GM12878 (cell line): Measurements from ENCODE around the gene GLB1L2. TPM values are rescaled to one million over a fixed set of nuclear protein-coding genes. Genes with fewer than 3 reads are reported as not detected.

ENCODE experiments used
- ATAC-seq: fragments of 200-7000 bp; cut with Tn5 transposase; 3 replicates; pipeline ENCODE4 v1.9.1; 2020; ENCODE audit warnings: mild to moderate bottlenecking, moderate library complexity
- BruUV-seq: library from RNA; stranded (reverse); fragments of 400-500 nt; replicated peaks from 2 replicates; lab custom pipeline; 2021; lab: Mats Ljungman, UMichigan
- CTCF ChIA-PET: fragments of 300-600 bp; sonication (Branson Sonifier 250); formaldehyde crosslinking; extraction: SDS; loops from one replicate; lab custom pipeline; 2021; ENCODE audit warnings: inconsistent platforms; lab: Yijun Ruan, JAX
- POLR2A ChIA-PET: fragments of 350-600 bp; formaldehyde crosslinking; extraction: SDS; loops from one replicate; lab custom pipeline; 2021; ENCODE audit warnings: inconsistent platforms; lab: Charles Lee
- RAD21 ChIA-PET: fragments of 300-600 bp; sonication (Branson Sonifier 250); formaldehyde crosslinking; loops from one replicate; lab custom pipeline; 2023; ENCODE audit warnings: antibody characterized with exemption; ENCODE audit not compliant: unreplicated experiment; lab: Charles Lee
- SMC1A ChIA-PET: fragments of 300-600 bp; sonication (Branson Sonifier 250); formaldehyde crosslinking; loops from one replicate; lab custom pipeline; 2023; ENCODE audit not compliant: unreplicated experiment, uncharacterized antibody; lab: Charles Lee
- DNase-seq: peaks from one replicate; pipeline ENCODE4 v3.0.0-alpha.2; 2011; ENCODE audit warnings: low read depth, low spot score
- FAIRE-seq: peaks from 3 replicates; lab custom pipeline; 2011; peaks lifted over from hg19 to GRCh38; lab: Jason Lieb, UNC
- H2AFZ ChIP-seq: 2 replicates; pipeline ENCODE4 v1.6.0; 2011; ENCODE audit warnings: low read depth, low read length, control low read depth; ENCODE audit not compliant: control insufficient read depth
- H3K27ac ChIP-seq: 2 replicates; pipeline ENCODE4 v1.5.1; 2011; ENCODE audit warnings: control low read depth; ENCODE audit not compliant: control insufficient read depth, insufficient read depth
- H3K27me3 ChIP-seq, 2 experiments: replicated peaks in 1 of 2; 2 replicates each; pipeline versions ENCODE4 v1.6.0 to v1.6.1; 2011; ENCODE audit warnings: low read length in 1 of 2; ENCODE audit not compliant: control insufficient read depth in 2 of 2, insufficient read depth in 2 of 2
- H3K36me3 ChIP-seq, 2 experiments: 2 replicates each; pipeline ENCODE4 v1.5.1; 2011; ENCODE audit warnings: low read length in 1 of 2; ENCODE audit not compliant: control insufficient read depth in 2 of 2, insufficient read depth in 2 of 2
- H3K4me1 ChIP-seq: 2 replicates; pipeline ENCODE4 v1.6.1; 2011; ENCODE audit warnings: mild to moderate bottlenecking, low read length, moderate library complexity, mixed read lengths; ENCODE audit not compliant: control insufficient read depth, insufficient read depth
- H3K4me2 ChIP-seq: 2 replicates; pipeline ENCODE4 v1.6.0; 2011; ENCODE audit warnings: control low read depth; ENCODE audit not compliant: control insufficient read depth, insufficient read depth
- H3K4me3 ChIP-seq: fragments of 200-600 bp; sonication (generic); 2 replicates; pipeline ENCODE4 v1.5.1; 2016
- H3K79me2 ChIP-seq: 2 replicates; pipeline ENCODE4 v1.6.0; 2011; ENCODE audit warnings: low read length; ENCODE audit not compliant: control insufficient read depth, insufficient read depth
- H3K9ac ChIP-seq: 2 replicates; pipeline ENCODE4 v1.8.0; 2011; ENCODE audit warnings: low read length, control low read depth, mixed read lengths; ENCODE audit not compliant: control insufficient read depth, insufficient read depth
- H3K9me3 ChIP-seq: replicated peaks from 3 replicates; pipeline ENCODE4 v1.5.1; 2011; ENCODE audit warnings: mild to moderate bottlenecking, low read length; ENCODE audit not compliant: control insufficient read depth, insufficient read depth
- H4K20me1 ChIP-seq: 2 replicates; pipeline ENCODE4 v1.6.0; 2011; ENCODE audit not compliant: control insufficient read depth, insufficient read depth
- BACH1 ChIP-seq: fragments of 450-650 bp; IDR thresholded peaks from 2 replicates; pipeline ENCODE4 v1.6.1; 2017; ENCODE audit warnings: mild to moderate bottlenecking, borderline replicate concordance
- HDAC6 ChIP-seq: fragments of 200-600 bp; sonication (generic); IDR thresholded peaks from one replicate; pipeline ENCODE4 v1.8.0; 2017; ENCODE audit warnings: antibody characterized with exemption; ENCODE audit not compliant: unreplicated experiment
- IRF4 ChIP-seq: IDR thresholded peaks from 2 replicates; pipeline ENCODE4 v1.6.1; 2011; ENCODE audit warnings: low read depth, low read length
- KLF5 ChIP-seq: fragments of 450-650 bp; IDR thresholded peaks from 2 replicates; pipeline ENCODE4 v1.6.1; 2014; ENCODE audit warnings: mild to moderate bottlenecking; ENCODE audit not compliant: partially characterized antibody
- NFIC ChIP-seq: IDR thresholded peaks from 2 replicates; pipeline ENCODE4 v1.6.1; 2012; ENCODE audit warnings: low read depth, mild to moderate bottlenecking, inconsistent platforms, low read length, moderate library complexity
- NR2C1 ChIP-seq: fragments of 450-650 bp; IDR thresholded peaks from 2 replicates; pipeline ENCODE4 v1.6.1; 2017; ENCODE audit warnings: antibody characterized with exemption, mild to moderate bottlenecking, moderate library complexity
- NR2F1 ChIP-seq: fragments of 450-650 bp; conservative IDR thresholded peaks from 2 replicates; pipeline ENCODE4 v1.6.1; 2017; ENCODE audit warnings: mild to moderate bottlenecking
- RAD51 ChIP-seq: fragments of 450-650 bp; IDR thresholded peaks from 2 replicates; pipeline ENCODE4 v1.6.1; 2016; ENCODE audit warnings: moderate library complexity, mild to moderate bottlenecking, inconsistent platforms
- STAT1 ChIP-seq: fragments of 450-650 bp; conservative IDR thresholded peaks from 2 replicates; pipeline ENCODE4 v1.6.1; 2014; ENCODE audit warnings: antibody characterized with exemption, mild to moderate bottlenecking
- WGBS: methylation state at CpG from one replicate; pipeline ENCODE4 v1.1.6; 2016; ENCODE audit warnings: low lambda C conversion rate; ENCODE audit not compliant: insufficient replicate concordance, insufficient coverage; ENCODE audit errors: missing lambda C conversion rate; 5-methylcytosine and 5-hydroxymethylcytosine counted together
- in situ Hi-C: fragments of 300-500 bp; cut with MboI; formaldehyde crosslinking; loops from 9 replicates; pipeline ENCODE4 v1.14.3; 2018; ENCODE audit warnings: mixed read lengths
- intact Hi-C: fragments of 100-400 bp; cut with micrococcal nuclease; formaldehyde crosslinking; loops from one replicate; pipeline ENCODE4 v1.14.2; 2022; ENCODE audit not compliant: unreplicated experiment
- polyA plus RNA-seq, 11 experiments: library from polyadenylated mRNA; depleted of rRNA in 4 of 11; unstranded in 6 of 11; stranded (reverse) in 5 of 11; fragments of >200 nt; fragmentation: Nextera tagmentation in 4 of 11; fragmentation: Illumina TruSeq in 1 of 11; extraction: Ambion mirVana in 4 of 11; extraction: Trizol in 1 of 11; gene quantifications; 1 replicate in 1 of 11; 2 replicates in 10 of 11; pipeline versions ENCODE4 v1.2.1 to v1.2.3, GENCODE V29; 2011 to 2016; ENCODE audit warnings: inconsistent platforms in 2 of 11, missing spikeins in 2 of 11, low read depth in 1 of 11
- total RNA-seq, 4 experiments: library from RNA; depleted of rRNA in 3 of 4; stranded (reverse); fragments of >200 nt in 3 of 4; fragmentation: Illumina TruSeq in 1 of 4; extraction: Trizol in 1 of 4; gene quantifications; 2 replicates each; pipeline versions ENCODE4 v1.2.1 to v1.2.3, GENCODE V29; 2013 to 2021
- TF ChIP-seq, protein P1 (sequence below): fragments of 450-650 bp; IDR thresholded peaks from 2 replicates; pipeline ENCODE4 v1.6.1; 2017; ENCODE audit warnings: borderline replicate concordance
- TF ChIP-seq, protein P2 (sequence below): fragments of 450-650 bp; formaldehyde crosslinking; IDR thresholded peaks from 2 replicates; pipeline ENCODE4 v1.4.0; 2020; ENCODE audit warnings: mild to moderate bottlenecking, moderate library complexity
- TF ChIP-seq, protein P3 (sequence below): fragments of 150-350 bp; IDR thresholded peaks from 2 replicates; pipeline ENCODE4 v1.6.1; 2014; ENCODE audit warnings: mild to moderate bottlenecking, low read depth, low read length

Gene GLB1L2
- total and polyA plus RNA-seq, 10 of the 15 experiments (the other 5 are each of a cell fraction or from before 2014, with no cell fraction given), result 0.04 to 0.85 (median 0.49) TPM

DNA sequence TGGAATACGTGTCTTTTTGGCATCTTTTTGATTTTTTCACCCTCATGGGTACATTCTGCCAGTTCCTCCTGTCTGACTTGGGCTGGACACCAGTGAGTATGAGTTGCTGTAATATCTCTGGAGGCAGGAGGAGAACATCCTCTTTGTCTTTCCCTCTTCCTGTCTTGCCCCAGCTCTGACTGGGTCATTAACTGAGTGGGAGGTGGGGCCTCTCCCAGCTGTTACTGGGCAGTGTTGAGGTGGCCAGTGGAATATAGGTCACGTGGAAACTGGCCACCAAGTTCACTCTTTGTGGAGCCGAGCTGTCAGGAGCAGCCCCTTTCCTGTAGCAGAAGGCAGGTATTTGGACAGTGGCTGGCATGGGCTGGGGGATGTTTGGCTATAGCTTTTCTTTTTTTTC lies 2.2 kb downstream of the GLB1L2 start (continued):
- TF ChIP-seq, protein P1, sequence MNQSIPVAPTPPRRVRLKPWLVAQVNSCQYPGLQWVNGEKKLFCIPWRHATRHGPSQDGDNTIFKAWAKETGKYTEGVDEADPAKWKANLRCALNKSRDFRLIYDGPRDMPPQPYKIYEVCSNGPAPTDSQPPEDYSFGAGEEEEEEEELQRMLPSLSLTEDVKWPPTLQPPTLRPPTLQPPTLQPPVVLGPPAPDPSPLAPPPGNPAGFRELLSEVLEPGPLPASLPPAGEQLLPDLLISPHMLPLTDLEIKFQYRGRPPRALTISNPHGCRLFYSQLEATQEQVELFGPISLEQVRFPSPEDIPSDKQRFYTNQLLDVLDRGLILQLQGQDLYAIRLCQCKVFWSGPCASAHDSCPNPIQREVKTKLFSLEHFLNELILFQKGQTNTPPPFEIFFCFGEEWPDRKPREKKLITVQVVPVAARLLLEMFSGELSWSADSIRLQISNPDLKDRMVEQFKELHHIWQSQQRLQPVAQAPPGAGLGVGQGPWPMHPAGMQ, result no peak
- TF ChIP-seq, protein P2, sequence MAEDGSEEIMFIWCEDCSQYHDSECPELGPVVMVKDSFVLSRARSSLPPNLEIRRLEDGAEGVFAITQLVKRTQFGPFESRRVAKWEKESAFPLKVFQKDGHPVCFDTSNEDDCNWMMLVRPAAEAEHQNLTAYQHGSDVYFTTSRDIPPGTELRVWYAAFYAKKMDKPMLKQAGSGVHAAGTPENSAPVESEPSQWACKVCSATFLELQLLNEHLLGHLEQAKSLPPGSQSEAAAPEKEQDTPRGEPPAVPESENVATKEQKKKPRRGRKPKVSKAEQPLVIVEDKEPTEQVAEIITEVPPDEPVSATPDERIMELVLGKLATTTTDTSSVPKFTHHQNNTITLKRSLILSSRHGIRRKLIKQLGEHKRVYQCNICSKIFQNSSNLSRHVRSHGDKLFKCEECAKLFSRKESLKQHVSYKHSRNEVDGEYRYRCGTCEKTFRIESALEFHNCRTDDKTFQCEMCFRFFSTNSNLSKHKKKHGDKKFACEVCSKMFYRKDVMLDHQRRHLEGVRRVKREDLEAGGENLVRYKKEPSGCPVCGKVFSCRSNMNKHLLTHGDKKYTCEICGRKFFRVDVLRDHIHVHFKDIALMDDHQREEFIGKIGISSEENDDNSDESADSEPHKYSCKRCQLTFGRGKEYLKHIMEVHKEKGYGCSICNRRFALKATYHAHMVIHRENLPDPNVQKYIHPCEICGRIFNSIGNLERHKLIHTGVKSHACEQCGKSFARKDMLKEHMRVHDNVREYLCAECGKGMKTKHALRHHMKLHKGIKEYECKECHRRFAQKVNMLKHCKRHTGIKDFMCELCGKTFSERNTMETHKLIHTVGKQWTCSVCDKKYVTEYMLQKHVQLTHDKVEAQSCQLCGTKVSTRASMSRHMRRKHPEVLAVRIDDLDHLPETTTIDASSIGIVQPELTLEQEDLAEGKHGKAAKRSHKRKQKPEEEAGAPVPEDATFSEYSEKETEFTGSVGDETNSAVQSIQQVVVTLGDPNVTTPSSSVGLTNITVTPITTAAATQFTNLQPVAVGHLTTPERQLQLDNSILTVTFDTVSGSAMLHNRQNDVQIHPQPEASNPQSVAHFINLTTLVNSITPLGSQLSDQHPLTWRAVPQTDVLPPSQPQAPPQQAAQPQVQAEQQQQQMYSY (CRISPR knock-in tag), result no peak

DNA sequence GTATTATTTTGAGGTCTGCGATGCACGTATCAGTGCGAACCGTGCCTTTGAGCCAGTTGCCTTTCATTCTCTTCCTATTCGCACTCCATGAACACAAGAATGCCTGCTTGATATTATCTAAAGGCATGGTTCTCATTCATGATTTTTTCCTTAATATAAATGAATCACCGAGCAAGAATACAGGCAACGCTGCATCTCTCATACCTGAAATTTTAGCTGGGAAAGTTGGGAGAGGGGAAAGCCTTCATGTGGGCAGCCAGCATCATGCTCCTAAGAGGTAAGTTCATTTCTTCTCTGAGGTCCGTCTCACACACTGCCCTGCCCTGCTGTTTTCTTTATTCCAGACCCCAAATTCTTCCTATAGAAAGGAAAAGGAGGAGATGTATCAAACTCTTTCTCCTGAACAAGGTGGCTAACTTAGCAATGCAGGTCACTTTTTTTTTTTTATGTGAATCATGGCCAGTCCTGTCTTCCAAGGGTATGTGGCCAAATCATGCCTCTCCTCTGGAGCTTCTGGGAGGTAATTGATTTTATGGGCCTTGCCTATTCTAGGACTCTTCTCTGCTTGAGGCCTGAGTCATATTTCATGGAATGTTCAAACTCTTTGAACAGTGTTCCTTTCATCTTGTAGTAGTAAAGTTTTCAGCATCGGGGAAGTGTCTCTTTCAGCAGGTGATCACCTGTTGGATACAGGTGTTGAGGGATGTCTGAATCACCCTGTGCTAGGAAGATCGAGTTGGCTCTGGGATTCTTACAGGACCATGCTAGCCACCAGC lies 3.2 kb downstream of the GLB1L2 start:
- FAIRE-seq, result no peak
- ChIA-PET RAD21 (no interaction called here), CTCF (no interaction called here), SMC1A (no interaction called here), POLR2A (no interaction called here)
- WGBS, result 67% methylated on average over 10 of the region's 10 CpGs
- TF ChIP-seq NR2C1 (no peak), STAT1 (no peak), IRF4 (no peak), BACH1 (no peak), NR2F1 (no peak), RAD51 (no peak), HDAC6 (no peak), NFIC (no peak), KLF5 (no peak)
- TF ChIP-seq, protein P3, sequence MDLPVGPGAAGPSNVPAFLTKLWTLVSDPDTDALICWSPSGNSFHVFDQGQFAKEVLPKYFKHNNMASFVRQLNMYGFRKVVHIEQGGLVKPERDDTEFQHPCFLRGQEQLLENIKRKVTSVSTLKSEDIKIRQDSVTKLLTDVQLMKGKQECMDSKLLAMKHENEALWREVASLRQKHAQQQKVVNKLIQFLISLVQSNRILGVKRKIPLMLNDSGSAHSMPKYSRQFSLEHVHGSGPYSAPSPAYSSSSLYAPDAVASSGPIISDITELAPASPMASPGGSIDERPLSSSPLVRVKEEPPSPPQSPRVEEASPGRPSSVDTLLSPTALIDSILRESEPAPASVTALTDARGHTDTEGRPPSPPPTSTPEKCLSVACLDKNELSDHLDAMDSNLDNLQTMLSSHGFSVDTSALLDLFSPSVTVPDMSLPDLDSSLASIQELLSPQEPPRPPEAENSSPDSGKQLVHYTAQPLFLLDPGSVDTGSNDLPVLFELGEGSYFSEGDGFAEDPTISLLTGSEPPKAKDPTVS, result no peak
- no peak for DNase-seq
- no peak overlapping the region for H2AFZ ChIP-seq
- H4K20me1 ChIP-seq, result no peaks in the 10 kb centered on the region
- no peak overlapping the region for H3K9ac ChIP-seq
- no peaks in the 10 kb centered on the region; the same call in 1 of the 2 replicates for H3K4me1 ChIP-seq
- in situ Hi-C loops, result no loop called here
- H3K4me2 ChIP-seq, result no peak overlapping the region
- BruUV-seq, result no TSS peak
- intact Hi-C loops, result no loop called here
- H3K9me3 ChIP-seq, result no peaks in the 10 kb centered on the region
- no peak for ATAC-seq
- no peak overlapping the region for H3K27ac ChIP-seq
- no peaks in the 10 kb centered on the region for H3K36me3 ChIP-seq
- H3K4me3 ChIP-seq, result no peak overlapping the region
- H3K79me2 ChIP-seq, result no peaks in the 10 kb centered on the region
- H3K27me3 ChIP-seq, result peaks cover 0 to 3% of the 10 kb centered on the region in 2 experiments; a peak in 3 of 4 replicates
